NCI-H2081 (cell line): Measurements from ENCODE around the gene PTGER3.

ENCODE experiments used
- DNase-seq, 2 experiments: peaks; one replicate each; lab custom pipeline; 2025; lab: John Stamatoyannopoulos, UW

PTGER3 gene

DNA sequence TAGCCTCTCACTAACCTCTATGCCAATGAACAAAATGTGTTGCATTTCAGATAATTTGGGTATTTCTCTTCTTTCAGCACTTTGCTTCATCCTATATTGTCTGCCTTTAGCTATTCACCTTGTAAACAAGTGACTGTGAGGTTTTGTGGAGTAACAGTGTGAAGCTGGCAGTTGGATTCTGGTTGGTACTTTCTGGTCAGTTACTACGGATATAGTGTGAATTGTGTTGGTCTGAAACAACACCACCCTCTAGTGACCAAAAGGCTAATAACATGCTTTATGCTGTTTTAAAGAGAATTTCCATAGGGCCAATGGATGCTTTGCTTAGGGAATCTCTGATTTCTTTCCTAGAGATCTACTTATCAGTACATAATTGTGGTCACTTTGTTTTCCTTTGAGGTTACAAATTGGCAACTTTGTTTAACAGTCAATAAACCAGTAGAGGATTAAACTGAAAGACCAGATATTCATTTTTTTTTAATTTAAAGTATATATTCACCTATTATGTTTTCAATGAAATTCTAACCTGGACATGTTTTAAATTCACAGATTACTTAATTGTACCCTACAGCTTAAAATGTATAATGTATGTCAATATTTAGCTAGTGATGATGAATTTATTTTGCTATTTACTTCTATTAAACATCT lies 2.5 kb upstream of the PTGER3 start:
- DNase-seq: peak; percentile 70 to 83

DNA sequence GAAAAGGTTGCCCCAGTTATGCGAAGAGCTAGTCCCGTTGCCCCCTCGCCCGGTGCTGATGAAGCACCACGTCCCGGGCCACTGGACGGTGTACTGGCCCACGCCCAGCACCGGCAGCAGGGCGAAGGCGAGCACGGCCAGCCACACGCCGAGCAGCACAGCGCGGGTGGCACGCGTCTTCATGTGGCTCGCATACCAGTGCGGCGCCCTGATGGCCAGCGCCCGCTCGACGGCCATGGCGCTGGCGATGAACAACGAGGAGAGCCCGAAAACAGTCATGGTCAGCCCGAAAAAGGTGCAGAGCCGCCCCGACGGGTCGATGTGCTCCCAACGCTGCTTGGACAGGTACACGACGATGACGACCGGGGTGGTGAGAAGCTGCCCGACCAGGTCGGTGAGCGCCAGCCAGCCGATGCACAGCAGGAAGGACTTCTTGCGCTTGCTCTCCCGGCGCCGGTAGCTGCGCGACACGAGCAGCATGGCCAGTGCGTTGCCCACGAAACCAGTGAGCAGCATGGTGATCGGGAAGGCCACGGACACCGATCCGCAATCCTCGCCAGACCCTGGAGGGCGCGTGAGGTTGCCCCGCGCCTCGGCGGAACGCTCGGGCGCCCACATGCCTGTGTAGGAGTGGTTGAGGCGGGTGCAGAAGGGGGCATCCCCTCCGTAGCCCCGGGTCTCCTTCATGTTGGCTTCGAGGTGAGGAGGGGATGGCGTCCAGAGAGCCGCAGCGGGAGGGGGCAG lies 553 bp downstream of the PTGER3 start:
- DNase-seq: no peak

DNA sequence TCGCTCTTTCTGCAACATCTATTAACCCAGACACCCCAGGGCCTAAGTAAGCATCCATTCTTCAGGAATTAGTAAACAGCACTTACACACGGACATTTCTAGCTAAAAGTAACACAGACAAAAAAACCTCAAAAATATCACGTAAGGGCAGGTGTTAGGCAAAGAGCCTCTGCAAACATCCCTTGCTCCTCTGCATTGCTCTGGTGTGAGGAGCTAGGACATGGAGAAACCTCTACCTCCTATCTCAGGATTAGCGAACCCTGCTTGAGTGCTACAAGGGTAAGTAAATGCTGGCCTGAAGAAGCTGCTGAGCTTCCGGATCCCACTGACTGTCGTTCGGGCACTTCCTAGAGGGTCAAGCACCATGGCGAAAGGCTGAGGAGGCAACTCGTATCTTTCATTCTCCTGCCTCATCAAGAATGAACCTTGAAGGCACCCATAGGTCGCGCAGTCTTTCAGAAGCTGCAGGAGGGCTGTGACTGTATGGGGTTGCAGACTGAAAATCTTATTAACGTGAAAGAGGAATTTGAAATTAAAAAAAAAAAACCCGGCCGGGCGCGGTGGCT lies 2.1 kb downstream of the PTGER3 start:
- no peak for DNase-seq

DNA sequence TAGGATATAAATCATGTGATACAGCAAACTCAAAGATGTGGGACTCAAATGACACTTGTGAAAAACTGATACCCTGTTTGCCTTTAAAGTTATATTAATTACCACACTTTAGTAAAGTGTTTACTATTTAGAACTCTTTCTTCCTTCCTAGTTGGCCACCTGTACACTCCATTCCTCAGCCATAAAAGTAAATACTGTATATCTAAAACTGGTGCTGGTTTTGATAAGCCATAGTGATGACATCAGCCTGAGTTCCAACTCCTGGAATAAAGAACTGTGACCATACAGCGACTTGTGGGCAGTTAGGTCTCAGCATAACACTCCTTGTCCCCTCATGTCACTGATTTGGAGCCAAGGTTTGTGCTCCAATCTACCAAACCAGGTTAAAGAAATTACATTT lies 2.8 kb downstream of the PTGER3 start:
- no peak for DNase-seq

DNA sequence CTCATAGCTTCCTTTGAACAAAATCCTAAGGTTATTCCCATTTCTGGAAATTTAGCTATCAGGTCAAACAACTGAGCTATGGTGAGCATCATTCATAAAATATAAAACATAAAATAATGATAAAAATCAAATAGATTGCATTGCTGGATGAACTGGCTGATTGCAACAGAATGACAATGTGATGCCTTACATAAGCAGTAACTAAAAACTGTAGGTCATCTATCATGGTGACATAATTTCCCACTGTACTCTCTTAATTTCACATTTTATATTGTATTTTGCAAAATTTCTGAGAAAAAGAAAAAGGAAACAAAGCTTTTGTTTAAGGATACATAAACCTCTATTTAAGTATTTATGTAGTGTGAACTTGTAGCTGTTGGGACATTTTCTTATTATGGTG lies 4.6 kb downstream of the PTGER3 start:
- DNase-seq: no peak

DNA sequence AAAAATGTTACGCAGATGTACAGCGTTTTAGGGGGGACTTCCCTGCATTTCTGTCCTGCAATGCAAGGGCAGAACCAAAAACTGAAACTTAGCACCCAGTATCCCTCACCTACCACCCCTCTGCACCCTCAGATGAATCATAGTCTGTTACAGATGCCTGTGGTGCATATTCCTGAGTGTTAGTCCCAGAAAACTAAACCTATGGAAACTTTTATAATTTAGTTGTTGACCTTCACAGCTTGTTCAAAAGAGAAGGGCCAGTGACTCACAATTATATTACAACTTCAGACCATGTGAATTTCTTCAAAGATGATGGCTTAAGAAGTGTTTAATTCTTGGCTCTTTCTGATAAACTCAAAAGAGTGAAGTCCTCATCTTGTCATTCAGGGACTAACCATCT lies 5.8 kb downstream of the PTGER3 start:
- DNase-seq: no peak

DNA sequence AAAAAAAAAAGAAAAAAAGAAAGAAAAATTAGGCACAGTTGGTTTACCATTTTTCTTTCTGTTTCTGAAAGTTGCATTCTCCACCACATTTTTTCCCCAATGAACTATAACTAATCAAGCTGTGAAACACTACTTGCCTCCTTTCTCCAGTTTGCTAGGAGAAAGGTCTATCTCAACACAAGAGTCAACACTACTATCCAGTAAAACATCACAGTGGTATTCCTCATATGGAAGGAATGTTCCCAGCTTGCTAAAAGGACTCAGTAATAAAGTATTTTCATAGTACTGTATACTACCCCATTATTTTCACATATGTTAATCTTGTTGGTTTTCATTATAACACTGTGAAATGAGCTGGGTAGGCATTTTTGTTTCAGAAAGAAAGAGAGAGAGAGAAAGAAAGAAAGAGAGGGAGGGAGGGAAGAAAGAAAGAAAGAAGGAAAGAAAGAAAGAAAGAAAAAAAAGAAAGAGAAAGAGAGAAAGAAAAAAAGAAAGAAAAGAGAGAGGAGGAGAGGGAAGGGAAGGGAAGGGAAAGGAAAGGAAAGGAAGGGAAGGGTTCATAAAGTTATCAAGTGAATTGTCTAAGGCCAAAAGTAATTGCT lies 7.9 kb downstream of the PTGER3 start:
- no peak for DNase-seq

DNA sequence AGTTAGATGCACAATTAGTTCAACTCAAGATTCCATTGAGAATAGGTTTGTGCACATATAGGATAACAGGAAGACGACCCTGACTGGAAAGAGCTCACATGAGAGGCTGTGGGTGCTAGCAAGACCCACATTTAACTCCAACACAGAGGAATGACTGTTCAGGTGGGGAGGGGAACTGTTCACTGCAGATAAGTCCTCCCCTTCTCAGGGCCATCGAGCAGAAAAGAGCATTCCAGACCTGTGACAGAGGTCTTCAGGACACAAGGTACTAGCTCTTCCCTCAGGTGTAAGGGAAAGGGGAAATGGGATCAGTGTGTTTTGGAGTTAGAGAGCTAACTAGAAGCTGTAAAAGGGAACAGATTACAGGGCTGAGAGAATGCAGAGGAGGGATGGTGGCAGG lies 8.7 kb downstream of the PTGER3 start:
- DNase-seq: no peak

DNA sequence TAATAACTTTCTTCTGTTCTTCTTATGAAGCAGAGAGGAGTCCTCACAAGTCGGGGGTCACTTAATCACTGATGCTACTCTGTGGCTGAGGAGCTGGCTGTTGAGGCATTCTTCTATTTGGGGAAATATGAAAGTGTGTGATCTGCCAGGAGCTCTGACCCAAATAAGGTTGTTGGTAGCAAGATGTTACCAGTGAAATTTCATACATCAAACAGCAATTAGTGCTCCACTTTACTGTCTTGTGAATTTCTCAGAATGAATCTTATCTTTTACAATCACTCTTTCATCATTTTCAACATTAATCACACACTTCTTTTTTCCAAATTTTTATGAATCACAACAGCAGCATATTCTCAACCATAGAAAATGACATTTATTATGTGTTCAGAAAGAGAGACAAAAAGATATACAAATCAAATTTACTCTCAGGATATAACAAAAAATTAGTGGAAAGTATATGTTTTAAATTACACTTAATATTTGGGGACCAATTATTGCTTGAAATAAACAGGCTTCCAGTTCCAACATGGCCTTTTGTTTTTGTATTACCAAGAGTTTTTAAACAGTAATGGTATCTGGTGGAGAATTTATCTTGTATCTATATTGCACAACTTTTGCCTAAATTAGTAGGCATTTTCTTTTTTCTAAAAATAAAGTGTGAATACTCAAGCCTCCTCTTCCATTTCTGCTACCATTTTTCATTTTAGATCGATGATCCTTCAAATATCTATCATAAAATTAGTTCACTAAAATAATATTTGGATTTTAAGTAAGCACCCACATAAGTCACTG lies 9.6 kb downstream of the PTGER3 start:
- DNase-seq: no peak

DNA sequence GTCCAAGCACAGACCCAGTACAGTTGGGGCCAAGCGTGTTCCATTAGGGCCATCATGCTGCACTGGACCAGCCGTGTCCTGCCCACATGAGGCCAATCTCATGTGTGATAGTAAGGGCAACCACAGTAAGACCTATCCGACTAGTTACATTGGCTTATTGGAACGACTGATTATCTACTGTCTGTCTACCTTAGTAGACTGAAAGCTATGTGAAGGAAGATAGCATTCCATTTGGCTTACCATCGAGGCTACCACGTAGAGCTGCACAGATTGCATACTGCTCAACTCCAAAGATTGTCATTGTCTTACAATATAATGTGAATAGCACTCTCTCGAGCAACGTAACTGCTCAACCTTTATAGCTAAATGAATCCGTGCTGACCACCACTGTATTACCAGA lies 10.6 kb downstream of the PTGER3 start:
- DNase-seq: no peak

DNA sequence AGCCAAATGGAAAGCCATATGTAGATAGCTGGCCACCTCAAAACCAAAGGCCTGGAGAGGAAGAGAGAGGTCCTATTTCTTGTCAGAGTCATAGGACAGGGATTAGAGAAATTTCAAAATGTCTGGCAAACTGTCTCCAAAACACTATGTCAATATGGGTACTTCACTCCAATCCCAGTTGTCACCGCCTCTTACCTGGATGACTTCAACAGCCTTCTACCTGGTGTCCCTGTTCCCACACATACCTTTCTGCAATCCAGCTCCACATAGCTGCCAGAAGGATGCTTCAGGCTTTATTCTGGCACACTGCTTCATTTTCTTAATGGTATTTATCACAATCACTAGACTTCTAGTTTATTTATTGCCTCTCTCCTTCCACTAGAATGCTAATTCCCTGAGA lies 14.5 kb downstream of the PTGER3 start:
- no peak for DNase-seq

DNA sequence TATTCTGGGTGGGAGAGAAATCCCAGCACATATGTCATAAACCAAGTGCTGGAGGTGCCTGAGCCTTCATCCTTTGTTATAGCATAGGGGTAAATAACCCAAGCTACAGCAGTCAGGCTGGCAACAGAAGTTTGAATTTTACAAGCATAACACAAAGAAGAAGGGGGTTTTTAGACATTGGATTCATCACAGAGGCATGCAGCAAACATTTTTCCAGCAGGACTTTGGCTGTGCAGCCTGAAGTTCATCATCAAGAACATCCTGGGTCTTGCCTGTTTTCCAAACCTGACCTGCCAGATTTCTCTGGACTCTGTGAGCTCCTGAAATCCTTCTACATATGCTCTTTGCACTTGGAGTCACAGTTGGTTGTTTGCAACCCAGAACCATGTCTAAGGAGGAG lies 16.2 kb downstream of the PTGER3 start:
- DNase-seq: no peak

DNA sequence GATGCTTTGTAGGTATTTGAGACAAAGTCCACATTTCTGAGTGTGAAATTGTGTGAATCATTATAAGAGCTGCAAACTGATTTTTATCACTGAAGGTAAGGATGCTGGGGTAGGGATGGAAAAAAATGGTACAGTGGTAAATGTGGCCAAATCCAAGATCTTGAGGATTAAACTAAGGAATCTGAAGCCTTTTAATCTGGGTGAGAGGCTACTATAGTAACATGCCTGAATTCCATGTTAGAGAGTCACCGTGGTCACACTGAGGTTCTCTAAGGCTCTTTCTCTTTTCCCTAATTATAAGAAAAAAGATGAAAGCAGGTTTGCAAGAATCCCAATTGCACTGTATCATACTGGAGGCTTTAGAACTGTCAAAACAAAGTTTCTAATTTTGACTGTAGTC lies 17.6 kb downstream of the PTGER3 start:
- no peak for DNase-seq

DNA sequence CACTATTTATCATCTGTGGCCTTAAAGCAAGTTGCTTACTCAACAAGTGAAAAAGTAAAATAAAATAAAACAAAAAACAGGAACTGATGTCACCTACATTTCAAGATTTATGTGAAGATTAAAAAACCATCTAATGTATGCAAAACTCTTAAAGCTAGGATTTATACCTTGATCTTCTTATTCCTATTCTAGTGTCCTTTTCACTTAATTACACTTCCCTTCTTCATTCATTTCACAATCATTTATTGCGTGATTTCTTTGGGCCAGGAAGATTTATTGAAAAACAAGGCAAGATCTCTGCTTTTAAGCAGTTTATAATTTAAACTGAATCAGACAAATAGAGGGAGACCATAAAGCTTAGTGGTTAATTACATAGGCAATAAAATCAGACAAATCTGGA lies 18.6 kb downstream of the PTGER3 start:
- DNase-seq: no peak

DNA sequence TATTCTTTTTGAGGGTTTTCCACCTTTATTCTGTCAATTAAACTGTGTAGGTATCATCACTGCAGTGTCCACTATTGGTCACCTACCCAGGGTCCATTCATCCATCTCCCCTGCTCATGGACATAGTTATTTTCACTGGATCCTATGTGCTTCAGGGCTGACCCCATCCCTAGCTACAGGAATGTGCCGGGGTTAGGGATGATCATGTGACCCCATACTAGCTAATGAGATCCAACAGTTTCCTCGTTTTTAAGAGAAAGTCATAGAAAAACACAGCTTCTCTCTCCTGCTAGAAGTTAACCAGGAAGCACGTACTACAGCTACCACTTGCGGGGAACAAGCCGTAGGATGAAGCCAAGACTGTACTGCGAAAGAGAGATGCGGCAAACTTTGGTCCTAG lies 19.6 kb downstream of the PTGER3 start:
- no peak for DNase-seq

DNA sequence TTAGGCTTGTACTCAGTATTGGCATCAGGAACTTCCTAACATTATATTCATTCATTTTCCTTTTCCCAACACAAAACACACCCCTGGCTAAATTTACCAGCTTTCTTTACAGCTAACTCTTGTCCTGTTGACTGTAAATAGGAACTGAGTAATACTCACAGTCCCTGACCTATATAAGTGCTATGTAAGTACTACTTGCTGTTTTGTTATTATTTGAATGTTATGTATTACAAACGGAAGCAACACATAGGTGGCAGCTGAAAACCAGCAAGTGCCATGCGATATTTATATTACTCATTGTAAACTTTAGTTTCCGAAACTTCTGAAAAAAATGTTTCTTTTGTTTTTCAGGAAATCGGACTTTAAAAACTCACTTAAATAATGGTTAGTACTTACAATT lies 21.5 kb downstream of the PTGER3 start:
- no peak for DNase-seq

DNA sequence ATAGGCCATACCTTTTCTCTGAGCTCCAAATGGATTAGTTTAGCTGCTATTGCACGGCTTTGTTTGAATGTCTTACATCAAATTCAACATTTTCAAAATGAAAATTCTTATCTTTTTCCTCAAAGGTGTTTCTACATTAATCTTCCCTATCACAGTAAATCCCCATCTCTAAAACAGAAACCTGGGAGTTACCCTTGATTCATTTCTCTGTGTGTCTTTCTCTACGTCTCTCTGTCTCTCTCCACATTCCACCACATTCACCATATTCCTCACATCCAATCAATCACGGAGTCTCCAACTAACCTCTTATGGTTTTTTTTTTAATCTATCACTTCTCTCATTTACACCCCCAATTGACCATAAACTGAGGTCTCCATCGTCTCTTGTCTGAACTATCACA lies 24.1 kb downstream of the PTGER3 start:
- no peak for DNase-seq

DNA sequence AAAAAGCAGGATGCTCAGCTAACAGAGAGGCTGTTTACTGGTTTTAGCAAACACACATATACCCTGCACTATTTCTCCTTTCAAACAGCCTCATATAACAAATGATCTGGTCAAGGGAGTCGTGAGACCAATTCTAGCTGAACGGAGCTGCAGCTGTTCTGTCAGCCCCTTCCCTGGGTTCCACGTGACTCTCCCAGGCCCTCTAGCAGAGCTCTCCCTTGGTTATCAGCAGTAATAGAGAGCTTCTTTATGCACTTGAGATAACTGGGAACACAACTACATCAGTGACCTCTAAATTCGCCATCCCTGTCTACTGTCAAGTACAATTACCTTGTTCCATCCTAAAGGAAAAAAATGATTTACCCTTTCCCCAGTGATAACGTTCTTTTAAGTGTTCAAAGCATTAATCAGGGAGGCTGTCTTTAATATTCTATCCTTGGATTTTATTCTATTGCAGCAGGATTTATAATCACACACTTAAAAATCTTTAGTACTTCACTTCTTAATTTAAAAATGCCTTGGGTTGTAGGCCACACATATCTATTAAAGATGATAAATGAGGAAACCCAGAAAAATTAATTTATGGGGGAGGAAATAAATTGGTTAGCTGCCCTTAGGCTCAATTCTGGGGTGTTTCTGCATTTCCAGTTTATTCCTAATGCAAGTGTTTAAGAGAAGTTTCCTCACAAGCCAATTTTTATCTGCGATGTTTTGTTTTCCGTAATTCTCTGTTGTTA lies 28.2 kb downstream of the PTGER3 start:
- DNase-seq: no peak

DNA sequence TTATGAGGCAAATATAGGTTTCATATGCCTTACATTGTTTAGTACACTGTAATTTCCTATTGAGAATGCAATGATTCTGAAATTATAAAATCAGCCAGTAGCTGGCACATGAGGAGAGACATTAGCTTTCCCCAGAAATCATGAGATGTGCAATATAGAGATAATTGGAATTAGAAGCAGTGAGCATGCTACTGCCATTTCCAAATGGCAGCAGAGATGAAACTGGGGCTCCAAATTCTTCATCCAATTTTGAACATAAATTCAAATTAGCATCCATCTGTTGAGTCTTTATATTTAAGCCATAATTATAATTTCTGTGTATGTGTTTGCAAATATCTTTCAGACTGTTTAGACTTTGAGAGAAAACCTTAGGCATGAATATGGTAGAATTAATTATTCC lies 28.8 kb downstream of the PTGER3 start:
- DNase-seq: no peak

DNA sequence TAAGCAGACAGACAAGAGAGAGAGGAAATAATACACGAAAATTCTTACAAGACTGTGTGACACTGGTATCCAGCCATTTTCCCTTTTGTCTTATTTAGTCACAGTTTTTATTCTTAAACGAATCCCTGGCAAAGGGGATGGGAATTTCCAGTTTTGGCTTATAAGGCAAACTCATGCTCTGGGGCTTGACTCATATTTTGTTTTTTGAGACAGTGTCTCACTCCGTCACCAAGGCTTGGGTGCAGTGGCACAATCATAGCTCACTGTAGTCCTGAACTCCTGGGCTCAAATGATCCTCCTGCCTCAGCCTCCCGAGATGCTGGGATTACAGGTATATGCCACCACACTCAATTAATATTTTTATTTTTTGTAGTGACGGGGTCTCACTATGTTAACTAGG lies 31.9 kb downstream of the PTGER3 start:
- no peak for DNase-seq

DNA sequence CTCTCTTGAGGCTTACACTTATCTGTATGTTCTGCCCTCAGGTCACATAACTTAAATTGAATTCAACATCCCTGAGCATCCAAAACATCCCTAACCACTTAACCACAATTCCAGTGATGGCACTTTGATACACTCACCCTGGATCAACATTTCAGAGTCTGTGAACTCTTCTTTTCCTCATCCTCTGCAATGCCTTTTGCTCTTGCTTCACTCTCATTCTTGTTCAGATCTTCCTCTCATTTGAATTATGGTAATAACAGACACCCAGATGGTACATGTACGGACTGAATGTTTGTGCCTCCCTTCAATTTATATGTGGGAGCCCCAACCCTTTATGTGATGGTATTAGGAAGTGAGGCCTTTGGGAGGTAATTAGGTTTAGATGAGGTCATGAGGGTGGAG lies 33.4 kb downstream of the PTGER3 start:
- no peak for DNase-seq
